Muscle of arm (tissue), 12 donors: Measurements from ENCODE around the gene PLVAP. TPM values are rescaled to one million over a fixed set of nuclear protein-coding genes. Genes with fewer than 3 reads are reported as not detected.
"Not testable (repeated sequence)": the region's sequence is repeated elsewhere in the genome, so short reads cannot be mapped to it uniquely, and the experiment has no call there.

Source experiments
- DNase-seq: peaks from one replicate; pipeline ENCODE4 v3.0.0-alpha.2; 2013
- polyA plus RNA-seq, 12 donors: library from polyadenylated mRNA; unstranded; fragments of 120-200 nt; gene quantifications; one replicate each; pipeline ENCODE4 v1.2.1, GENCODE V29; 2013; ENCODE audit not compliant: insufficient read length in 12 of 12

Gene PLVAP
- polyA plus RNA-seq, 12 donors, result 33.3 to 86.9 (median 43.4) TPM; not detected in 1

- no peak for DNase-seq
Observed at GRCh38 chr19:17404015-17404414, 26.9 kb upstream of the PLVAP start.

GRCh38 chr19:17402982-17403855, 26.1 kb upstream of the PLVAP start:
- no peak for DNase-seq

- no peak for DNase-seq
Observed at GRCh38 chr19:17401628-17402027, 24.5 kb upstream of the PLVAP start.

- no peak for DNase-seq
Observed at GRCh38 chr19:17398902-17399527, 21.9 kb upstream of the PLVAP start.

GRCh38 chr19:17394891-17395415, 17.8 kb upstream of the PLVAP start:
- peak; percentile 59 for DNase-seq

- DNase-seq, result no peak
Observed at GRCh38 chr19:17393914-17394313, 16.8 kb upstream of the PLVAP start, which contains the start of gene CCDC194. CCDC194 (minus strand) TSS chr19:17394196; CDS start chr19:17394158, 38 bp downstream.

- DNase-seq, result no peak
Observed at GRCh38 chr19:17393002-17393401, 15.9 kb upstream of the PLVAP start.

- DNase-seq, result no peak
Observed at GRCh38 chr19:17391371-17392151, 14.4 kb upstream of the PLVAP start.

- DNase-seq, result peak; percentile 90
Observed at GRCh38 chr19:17390665-17391370, 13.7 kb upstream of the PLVAP start.

GRCh38 chr19:17389957-17390664, 13.0 kb upstream of the PLVAP start:
- no peak for DNase-seq

- no peak for DNase-seq
Observed at GRCh38 chr19:17389288-17389687, 12.1 kb upstream of the PLVAP start.

GRCh38 chr19:17385878-17386611, 8.9 kb upstream of the PLVAP start:
- DNase-seq, result no peak

GRCh38 chr19:17380426-17381138, 3.4 kb upstream of the PLVAP start:
- DNase-seq, result no peak

- no peak for DNase-seq
Observed at GRCh38 chr19:17379221-17379631, 2.1 kb upstream of the PLVAP start.

- DNase-seq, result no peak
Observed at GRCh38 chr19:17378271-17378670, 1.1 kb upstream of the PLVAP start.

GRCh38 chr19:17370026-17370587, 7.0 kb downstream of the PLVAP start:
- DNase-seq, result peak; percentile 53

- no peak for DNase-seq
Observed at GRCh38 chr19:17365361-17365760, 11.8 kb downstream of the PLVAP start.

- DNase-seq, result not testable (repeated sequence)
Observed at GRCh38 chr19:17363852-17364605, 13.1 kb downstream of the PLVAP start.
